Omental fat pad (tissue), 4 donors: ENCODE results near the gene CD55. TPM values are rescaled to one million over a fixed set of nuclear protein-coding genes. Genes with fewer than 3 reads are reported as not detected.

Experiments
- ATAC-seq: fragments of 150-250 bp; one replicate; pipeline ENCODE4 v1.9.1; 2016; ENCODE audit warnings: mild to moderate bottlenecking, moderate library complexity; ENCODE audit not compliant: low FRiP score
- DNase-seq: peaks from one replicate; pipeline ENCODE4 v3.0.0-alpha.2; 2019; ENCODE audit warnings: low spot score
- CTCF ChIP-seq, 3 donors: fragments of 450-650 bp; IDR thresholded peaks; one replicate each; pipeline ENCODE4 v1.5.1; 2016 to 2017; ENCODE audit warnings: antibody characterized with exemption in 3 of 3, mild to moderate bottlenecking in 3 of 3, moderate library complexity in 2 of 3
- total RNA-seq, 4 donors: library from RNA; depleted of rRNA; stranded (reverse); fragments of >200 nt; gene quantifications; one replicate each; pipeline ENCODE4 v1.1.0, GENCODE V29; 2016

The CD55 gene
- total RNA-seq, 4 donors from 2014 or later = 86.2 to 468 (median 195) TPM

- no peak for DNase-seq
- TF ChIP-seq CTCF (IDR thresholded peaks at IDR 0.05) = no peak
- ATAC-seq = no peak
These were observed 67.2 kb downstream of the CD55 start for GRCh38 chr1:207388721-207389120.

- TF ChIP-seq CTCF (IDR thresholded peaks at IDR 0.05) = no peak
- DNase-seq (no peak), ATAC-seq (no peak)
These were observed 68.4 kb downstream of the CD55 start for GRCh38 chr1:207389728-207390464.

GRCh38 chr1:207393610-207394009 lies 72.1 kb downstream of the CD55 start:
- no peak for DNase-seq
- no peak for ATAC-seq
- TF ChIP-seq CTCF (IDR thresholded peaks at IDR 0.05) = no peak

- no peak for DNase-seq
- no peak for TF ChIP-seq CTCF (IDR thresholded peaks at IDR 0.05)
- ATAC-seq = no peak
These were observed 74.8 kb downstream of the CD55 start for GRCh38 chr1:207396168-207396746.

- no peak for ATAC-seq
These were observed 76.0 kb downstream of the CD55 start for GRCh38 chr1:207397525-207397926.

GRCh38 chr1:207398986-207399385 lies 77.5 kb downstream of the CD55 start:
- no peak for DNase-seq
- TF ChIP-seq CTCF (IDR thresholded peaks at IDR 0.05) = no peak
- ATAC-seq = no peak

More at GRCh38 chr1:207397525-207397926, 76.0 kb downstream of the CD55 start:
- TF ChIP-seq CTCF (IDR thresholded peaks at IDR 0.05) = no peak
- no peak for DNase-seq

- ATAC-seq = no peak
- DNase-seq = no peak
- no peak for TF ChIP-seq CTCF (IDR thresholded peaks at IDR 0.05)
These were observed 80.1 kb downstream of the CD55 start for GRCh38 chr1:207401578-207401977.
